HL-60 (cell line): ENCODE data around the gene LFNG.

Experiments used
- CTCF ChIP-seq: IDR thresholded peaks from one replicate; pipeline ENCODE4 v1.5.1; 2011; ENCODE audit warnings: low read length, control low read depth, inconsistent platforms; ENCODE audit not compliant: insufficient read depth
- POLR2AphosphoS5 ChIP-seq: IDR thresholded peaks from 2 replicates; pipeline ENCODE4 v1.6.1; 2012; ENCODE audit warnings: low read depth

GRCh38 chr7:2568521-2569223 is 49.1 kb downstream of the LFNG start:
- no peak for TF ChIP-seq CTCF
- TF ChIP-seq POLR2AphosphoS5: no peak
